HepG2 (cell line): ENCODE data around the gene TXNIP. TPM values are rescaled to one million over a fixed set of nuclear protein-coding genes. Genes with fewer than 3 reads are reported as not detected.

Source experiments
- FOSL2 ChIP-seq: sonication (generic); formaldehyde crosslinking; IDR thresholded peaks from 2 replicates; pipeline ENCODE4 v1.4.0; 2020; ENCODE audit warnings: missing genetic modification reagents
- FOXK1 ChIP-seq: sonication (generic); formaldehyde crosslinking; IDR thresholded peaks from 2 replicates; pipeline ENCODE4 v1.4.0; 2020; ENCODE audit warnings: low read depth, missing genetic modification reagents, borderline replicate concordance
- GATA4 ChIP-seq: sonication (generic); IDR thresholded peaks from 2 replicates; pipeline ENCODE4 v1.6.1; 2016; ENCODE audit warnings: antibody characterized with exemption, low read depth, borderline replicate concordance
- KDM4B ChIP-seq: sonication (generic); formaldehyde crosslinking; IDR thresholded peaks from 2 replicates; pipeline ENCODE4 v1.4.0; 2020; ENCODE audit warnings: missing genetic modification reagents
- LCORL ChIP-seq, 2 experiments: fragments of 450-650 bp in 1 of 2; sonication (generic) in 1 of 2; formaldehyde crosslinking in 1 of 2; IDR thresholded peaks; 2 replicates each; pipeline versions ENCODE4 v1.5.0 to v1.6.1; 2017 to 2020; ENCODE audit warnings: antibody characterized with exemption in 1 of 2, missing genetic modification reagents in 1 of 2
- SIX1 ChIP-seq: sonication (generic); formaldehyde crosslinking; IDR thresholded peaks from 2 replicates; pipeline ENCODE4 v1.4.0; 2020; ENCODE audit warnings: missing genetic modification reagents, borderline replicate concordance
- SMAD3 ChIP-seq: sonication (generic); formaldehyde crosslinking; IDR thresholded peaks from 2 replicates; pipeline ENCODE4 v1.4.0; 2020; ENCODE audit warnings: missing genetic modification reagents
- SP1 ChIP-seq, 2 experiments: fragments of 450-650 bp in 1 of 2; sonication (generic) in 1 of 2; formaldehyde crosslinking in 1 of 2; IDR thresholded peaks; 2 replicates each; pipeline versions ENCODE4 v1.4.0 to v1.6.1; 2016 to 2020; ENCODE audit warnings: missing genetic modification reagents in 1 of 2
- TEAD3 ChIP-seq: optimal IDR thresholded peaks from 2 replicates; pipeline ENCODE3; 2016; ENCODE audit warnings: borderline replicate concordance
- THRA ChIP-seq: sonication (generic); formaldehyde crosslinking; IDR thresholded peaks from 2 replicates; pipeline ENCODE4 v1.4.0; 2020; ENCODE audit warnings: missing genetic modification reagents, borderline replicate concordance
- ZSCAN29 ChIP-seq: sonication (generic); formaldehyde crosslinking; conservative IDR thresholded peaks from 2 replicates; pipeline ENCODE4 v1.4.0; 2020; ENCODE audit warnings: mild to moderate bottlenecking, missing genetic modification reagents
- ZSCAN9 ChIP-seq: IDR thresholded peaks from 2 replicates; pipeline ENCODE4 v1.6.1; 2016; ENCODE audit warnings: borderline replicate concordance
- polyA plus RNA-seq, 8 experiments: library from polyadenylated mRNA; depleted of rRNA in 3 of 8; stranded (reverse) in 7 of 8; unstranded in 1 of 8; fragments of >200 nt; fragmentation: Illumina TruSeq in 4 of 8; extraction: Trizol in 4 of 8; gene quantifications; 2 replicates each; pipeline versions ENCODE4 v1.2.1 to v1.2.3, GENCODE V29; 2011 to 2016; ENCODE audit warnings: low read depth in 4 of 8, missing spikeins in 1 of 8, mixed read lengths in 1 of 8; ENCODE audit not compliant: insufficient read depth in 1 of 8
- total RNA-seq, 5 experiments: library from RNA; depleted of rRNA; stranded (reverse); fragments of >200 nt; fragmentation: Illumina TruSeq; extraction: Trizol; gene quantifications; 2 replicates each; pipeline ENCODE4 v1.2.3, GENCODE V29; 2016; ENCODE audit warnings: low read depth in 1 of 5
- TF ChIP-seq, protein P1 (sequence below): sonication (generic); formaldehyde crosslinking; IDR thresholded peaks from 2 replicates; pipeline ENCODE4 v1.8.0; 2022; ENCODE audit warnings: missing genetic modification reagents, mild to moderate bottlenecking, inconsistent platforms, borderline replicate concordance
- TF ChIP-seq, protein P2 (sequence below): sonication (generic); formaldehyde crosslinking; IDR thresholded peaks from 2 replicates; pipeline ENCODE4 v1.4.0; 2020; ENCODE audit warnings: mild to moderate bottlenecking, missing genetic modification reagents
- TF ChIP-seq, protein P3 (sequence below): IDR thresholded peaks from 2 replicates; pipeline ENCODE4 v1.6.1; 2012; ENCODE audit warnings: low read depth, low read length, improper control_type of control experiment
- TF ChIP-seq, protein P4 (sequence below): sonication (generic); formaldehyde crosslinking; IDR thresholded peaks from 2 replicates; pipeline ENCODE4 v1.4.0; 2020; ENCODE audit warnings: low read depth, mild to moderate bottlenecking, missing genetic modification reagents

Gene TXNIP
- total and polyA plus RNA-seq, 2 of the 13 experiments (the other 11 are each of a cell fraction or from before 2014, with no cell fraction given) = 24.4 to 237 TPM

- TF ChIP-seq, protein P1, sequence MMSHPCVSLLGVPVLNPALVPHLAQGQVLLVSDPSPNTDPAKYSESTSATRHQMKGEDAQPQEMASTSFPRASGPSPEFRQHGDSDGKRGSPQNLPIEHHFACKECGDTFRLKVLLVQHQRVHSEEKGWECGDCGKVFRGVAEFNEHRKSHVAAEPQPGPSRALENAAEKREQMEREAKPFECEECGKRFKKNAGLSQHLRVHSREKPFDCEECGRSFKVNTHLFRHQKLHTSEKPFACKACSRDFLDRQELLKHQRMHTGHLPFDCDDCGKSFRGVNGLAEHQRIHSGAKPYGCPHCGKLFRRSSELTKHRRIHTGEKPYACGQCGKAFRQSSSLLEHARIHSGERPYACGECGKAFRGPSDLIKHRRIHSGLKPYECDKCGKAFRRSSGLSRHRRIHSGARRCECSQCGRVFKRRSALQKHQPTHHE = 0 out of 2 replicates have a peak, but pooled peaks have one; percentile 50
- TF ChIP-seq FOSL2 (CRISPR knock-in tag) = peak; percentile 39; the same call in 1 of the 2 replicates
- peak; percentile 50; the same call in 1 of the 2 replicates for TF ChIP-seq FOXK1
- no peak for TF ChIP-seq KDM4B (CRISPR knock-in tag)
- TF ChIP-seq, protein P2, sequence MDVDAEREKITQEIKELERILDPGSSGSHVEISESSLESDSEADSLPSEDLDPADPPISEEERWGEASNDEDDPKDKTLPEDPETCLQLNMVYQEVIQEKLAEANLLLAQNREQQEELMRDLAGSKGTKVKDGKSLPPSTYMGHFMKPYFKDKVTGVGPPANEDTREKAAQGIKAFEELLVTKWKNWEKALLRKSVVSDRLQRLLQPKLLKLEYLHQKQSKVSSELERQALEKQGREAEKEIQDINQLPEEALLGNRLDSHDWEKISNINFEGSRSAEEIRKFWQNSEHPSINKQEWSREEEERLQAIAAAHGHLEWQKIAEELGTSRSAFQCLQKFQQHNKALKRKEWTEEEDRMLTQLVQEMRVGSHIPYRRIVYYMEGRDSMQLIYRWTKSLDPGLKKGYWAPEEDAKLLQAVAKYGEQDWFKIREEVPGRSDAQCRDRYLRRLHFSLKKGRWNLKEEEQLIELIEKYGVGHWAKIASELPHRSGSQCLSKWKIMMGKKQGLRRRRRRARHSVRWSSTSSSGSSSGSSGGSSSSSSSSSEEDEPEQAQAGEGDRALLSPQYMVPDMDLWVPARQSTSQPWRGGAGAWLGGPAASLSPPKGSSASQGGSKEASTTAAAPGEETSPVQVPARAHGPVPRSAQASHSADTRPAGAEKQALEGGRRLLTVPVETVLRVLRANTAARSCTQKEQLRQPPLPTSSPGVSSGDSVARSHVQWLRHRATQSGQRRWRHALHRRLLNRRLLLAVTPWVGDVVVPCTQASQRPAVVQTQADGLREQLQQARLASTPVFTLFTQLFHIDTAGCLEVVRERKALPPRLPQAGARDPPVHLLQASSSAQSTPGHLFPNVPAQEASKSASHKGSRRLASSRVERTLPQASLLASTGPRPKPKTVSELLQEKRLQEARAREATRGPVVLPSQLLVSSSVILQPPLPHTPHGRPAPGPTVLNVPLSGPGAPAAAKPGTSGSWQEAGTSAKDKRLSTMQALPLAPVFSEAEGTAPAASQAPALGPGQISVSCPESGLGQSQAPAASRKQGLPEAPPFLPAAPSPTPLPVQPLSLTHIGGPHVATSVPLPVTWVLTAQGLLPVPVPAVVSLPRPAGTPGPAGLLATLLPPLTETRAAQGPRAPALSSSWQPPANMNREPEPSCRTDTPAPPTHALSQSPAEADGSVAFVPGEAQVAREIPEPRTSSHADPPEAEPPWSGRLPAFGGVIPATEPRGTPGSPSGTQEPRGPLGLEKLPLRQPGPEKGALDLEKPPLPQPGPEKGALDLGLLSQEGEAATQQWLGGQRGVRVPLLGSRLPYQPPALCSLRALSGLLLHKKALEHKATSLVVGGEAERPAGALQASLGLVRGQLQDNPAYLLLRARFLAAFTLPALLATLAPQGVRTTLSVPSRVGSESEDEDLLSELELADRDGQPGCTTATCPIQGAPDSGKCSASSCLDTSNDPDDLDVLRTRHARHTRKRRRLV (CRISPR knock-in tag) = 0 out of 2 replicates have a peak, but pooled peaks have one; percentile 84
- peak; percentile 38; the same call in 1 of the 2 replicates for TF ChIP-seq SIX1
- TF ChIP-seq, protein P3, sequence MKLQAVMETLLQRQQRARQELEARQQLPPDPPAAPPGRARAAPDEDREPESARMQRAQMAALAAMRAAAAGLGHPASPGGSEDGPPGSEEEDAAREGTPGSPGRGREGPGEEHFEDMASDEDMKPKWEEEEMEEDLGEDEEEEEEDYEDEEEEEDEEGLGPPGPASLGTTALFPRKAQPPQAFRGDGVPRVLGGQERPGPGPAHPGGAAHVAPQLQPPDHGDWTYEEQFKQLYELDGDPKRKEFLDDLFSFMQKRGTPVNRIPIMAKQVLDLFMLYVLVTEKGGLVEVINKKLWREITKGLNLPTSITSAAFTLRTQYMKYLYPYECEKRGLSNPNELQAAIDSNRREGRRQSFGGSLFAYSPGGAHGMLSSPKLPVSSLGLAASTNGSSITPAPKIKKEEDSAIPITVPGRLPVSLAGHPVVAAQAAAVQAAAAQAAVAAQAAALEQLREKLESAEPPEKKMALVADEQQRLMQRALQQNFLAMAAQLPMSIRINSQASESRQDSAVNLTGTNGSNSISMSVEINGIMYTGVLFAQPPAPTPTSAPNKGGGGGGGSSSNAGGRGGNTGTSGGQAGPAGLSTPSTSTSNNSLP = peak; percentile 61
- 0 out of 2 replicates have a peak, but pooled peaks have one; percentile 10 for TF ChIP-seq ZSCAN29
- 0 out of 2 replicates have a peak, but pooled peaks have one; percentile 40 for TF ChIP-seq SMAD3 (CRISPR knock-in tag)
- peak; percentile 30; the same call in 1 of the 2 replicates for TF ChIP-seq ZSCAN9 (CRISPR knock-in tag)
- TF ChIP-seq GATA4 = no peak
- 0 out of 2 replicates have a peak, but pooled peaks have one; percentile 29 for TF ChIP-seq THRA (CRISPR knock-in tag)
- TF ChIP-seq TEAD3 = peak; percentile 20
- TF ChIP-seq, protein P4, sequence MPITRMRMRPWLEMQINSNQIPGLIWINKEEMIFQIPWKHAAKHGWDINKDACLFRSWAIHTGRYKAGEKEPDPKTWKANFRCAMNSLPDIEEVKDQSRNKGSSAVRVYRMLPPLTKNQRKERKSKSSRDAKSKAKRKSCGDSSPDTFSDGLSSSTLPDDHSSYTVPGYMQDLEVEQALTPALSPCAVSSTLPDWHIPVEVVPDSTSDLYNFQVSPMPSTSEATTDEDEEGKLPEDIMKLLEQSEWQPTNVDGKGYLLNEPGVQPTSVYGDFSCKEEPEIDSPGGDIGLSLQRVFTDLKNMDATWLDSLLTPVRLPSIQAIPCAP (CRISPR knock-in tag) = no peak
- TF ChIP-seq SP1 (IDR thresholded peaks at IDR 0.05) = no peak
- TF ChIP-seq SP1 (CRISPR knock-in tag; IDR thresholded peaks at IDR 0.05) = peak; percentile 21; the same call in 1 of the 2 replicates
- TF ChIP-seq LCORL (IDR thresholded peaks at IDR 0.05) = no peak
- TF ChIP-seq LCORL (CRISPR knock-in tag; IDR thresholded peaks at IDR 0.05) = peak; percentile 72; the same call in 1 of the 2 replicates
These were observed 40.7 kb upstream of the TXNIP start (continued) for GRCh38 chr1:146036965-146037646.
